ENCODE data around the gene OR11H7. TPM values are rescaled to one million over a fixed set of nuclear protein-coding genes. Genes with fewer than 3 reads are reported as not detected.

The OR11H7 gene
- total RNA-seq (not detected), polyA plus RNA-seq (not detected)
- long read RNA-seq, donor 1, partial matches to known transcripts, result 0 of 1 reads
- long read RNA-seq, donor 1, other reads (novel, unspliced or antisense), result 0 of 1 reads
- long read RNA-seq, donor 2, partial matches to known transcripts, result 0 of 1 reads
- long read RNA-seq, donor 2, other reads (novel, unspliced or antisense), result 0 of 1 reads
- long read RNA-seq, donor 3, partial matches to known transcripts, result 0 of 1 reads
- long read RNA-seq, donor 3, other reads (novel, unspliced or antisense), result 0 of 1 reads
- long read RNA-seq, donor 4, result 0 reads
- long read RNA-seq, donor 5, result 0 reads
- long read RNA-seq, donor 6, partial matches to known transcripts, result 0 of 2 reads
- long read RNA-seq, donor 6, other reads (novel, unspliced or antisense), result 0 of 2 reads
- long read RNA-seq, donor 7, result 0 reads
- long read RNA-seq, donor 8, result 0 reads
- long read RNA-seq, donor 9, partial matches to known transcripts, result 0 of 1 reads
- long read RNA-seq, donor 9, other reads (novel, unspliced or antisense), result 0 of 1 reads
- long read RNA-seq, donor 10, result 0 reads

DNA sequence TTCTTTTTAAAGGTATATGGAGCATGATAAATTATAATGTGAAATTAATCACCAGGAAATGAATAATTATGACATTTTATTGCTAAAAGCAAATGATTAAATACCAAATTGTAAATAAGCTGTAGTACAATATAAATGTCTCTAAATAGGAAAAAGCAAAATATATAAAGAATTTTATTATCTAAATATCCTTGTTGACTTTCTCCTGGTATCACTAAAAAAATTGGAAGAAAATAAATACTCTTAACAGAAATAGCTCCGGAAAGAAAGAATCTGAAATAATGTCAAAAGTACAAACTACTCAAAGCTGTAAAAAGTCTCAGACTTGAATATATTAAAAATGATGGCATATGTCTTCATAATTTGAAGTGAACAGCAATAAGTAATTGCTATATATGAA is at the start of gene OR11H7:
TSS of gene OR11H7 (plus strand) at position 301 of the 400 bp plus-strand sequence.
- no peak for TF ChIP-seq POLR2A (IDR thresholded peaks at IDR 0.05)
- TF ChIP-seq POLR2AphosphoS5 (IDR thresholded peaks at IDR 0.05), result no peak
- TF ChIP-seq, protein P1, sequence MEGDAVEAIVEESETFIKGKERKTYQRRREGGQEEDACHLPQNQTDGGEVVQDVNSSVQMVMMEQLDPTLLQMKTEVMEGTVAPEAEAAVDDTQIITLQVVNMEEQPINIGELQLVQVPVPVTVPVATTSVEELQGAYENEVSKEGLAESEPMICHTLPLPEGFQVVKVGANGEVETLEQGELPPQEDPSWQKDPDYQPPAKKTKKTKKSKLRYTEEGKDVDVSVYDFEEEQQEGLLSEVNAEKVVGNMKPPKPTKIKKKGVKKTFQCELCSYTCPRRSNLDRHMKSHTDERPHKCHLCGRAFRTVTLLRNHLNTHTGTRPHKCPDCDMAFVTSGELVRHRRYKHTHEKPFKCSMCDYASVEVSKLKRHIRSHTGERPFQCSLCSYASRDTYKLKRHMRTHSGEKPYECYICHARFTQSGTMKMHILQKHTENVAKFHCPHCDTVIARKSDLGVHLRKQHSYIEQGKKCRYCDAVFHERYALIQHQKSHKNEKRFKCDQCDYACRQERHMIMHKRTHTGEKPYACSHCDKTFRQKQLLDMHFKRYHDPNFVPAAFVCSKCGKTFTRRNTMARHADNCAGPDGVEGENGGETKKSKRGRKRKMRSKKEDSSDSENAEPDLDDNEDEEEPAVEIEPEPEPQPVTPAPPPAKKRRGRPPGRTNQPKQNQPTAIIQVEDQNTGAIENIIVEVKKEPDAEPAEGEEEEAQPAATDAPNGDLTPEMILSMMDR (IDR thresholded peaks at IDR 0.05), result no peak
- TF ChIP-seq EP300 (IDR thresholded peaks at IDR 0.05), result no peak
- H3K4me3 ChIP-seq, result no peak within 1 kb of the TSS
- H3K27me3 ChIP-seq, result no peaks in the 10 kb centered on the region
- 37 to 66% (median 47%) methylated on average over 1 of the region's 1 CpG for WGBS, 5 donors
- H3K27ac ChIP-seq, result no peak within 1 kb of the TSS
- H3K36me3 ChIP-seq, result no peaks in the 10 kb centered on the region
- intact Hi-C loops (cut with DNase I; ENCODE audit: low total_unique reads), result no loop called here
- DNase-seq, result no peak
- H3K4me1 ChIP-seq, result no peaks in the 10 kb centered on the region
- H3K9me3 ChIP-seq, result peaks cover 0 to 17% (median 16%) of the 10 kb centered on the region in 4 donors

DNA sequence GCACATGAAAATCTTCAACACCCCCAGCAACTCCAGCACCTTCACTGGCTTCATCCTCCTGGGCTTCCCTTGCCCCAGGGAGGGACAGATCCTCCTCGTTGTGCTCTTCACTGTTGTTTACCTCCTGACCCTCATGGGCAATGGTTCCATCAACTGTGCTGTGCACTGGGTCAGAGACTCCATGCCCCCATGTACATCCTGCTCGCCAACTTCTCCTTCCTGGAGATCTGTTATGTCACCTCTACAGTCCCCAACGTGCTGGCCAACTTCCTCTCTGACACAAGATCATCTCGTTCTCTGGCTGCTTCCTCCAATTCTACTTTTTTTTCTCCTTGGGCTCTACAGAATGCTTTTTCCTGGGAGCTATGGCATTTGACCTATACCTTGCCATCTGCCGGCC is 49.6 kb upstream of the OR11H7 start:
- Histone ChIP-seq H3K9me3 (no peaks in the 10 kb centered on the region), H3K36me3 (no peaks in the 10 kb centered on the region), H3K27me3 (no peaks in the 10 kb centered on the region), H3K4me1 (no peaks in the 10 kb centered on the region), H3K4me3 (no peak overlapping the region), H3K27ac (no peak overlapping the region)
- TF ChIP-seq EP300 (IDR thresholded peaks at IDR 0.05), result no peak
- TF ChIP-seq, protein P1 (IDR thresholded peaks at IDR 0.05), result no peak
- no peak for TF ChIP-seq POLR2A (IDR thresholded peaks at IDR 0.05)
- TF ChIP-seq POLR2AphosphoS5 (IDR thresholded peaks at IDR 0.05), result no peak
- intact Hi-C loops (cut with DNase I; ENCODE audit: low total_unique reads), result no loop called here
- no peak for DNase-seq
- WGBS, 5 donors, result 51 to 62% (median 60%) methylated on average over 5 of the region's 5 CpGs

DNA sequence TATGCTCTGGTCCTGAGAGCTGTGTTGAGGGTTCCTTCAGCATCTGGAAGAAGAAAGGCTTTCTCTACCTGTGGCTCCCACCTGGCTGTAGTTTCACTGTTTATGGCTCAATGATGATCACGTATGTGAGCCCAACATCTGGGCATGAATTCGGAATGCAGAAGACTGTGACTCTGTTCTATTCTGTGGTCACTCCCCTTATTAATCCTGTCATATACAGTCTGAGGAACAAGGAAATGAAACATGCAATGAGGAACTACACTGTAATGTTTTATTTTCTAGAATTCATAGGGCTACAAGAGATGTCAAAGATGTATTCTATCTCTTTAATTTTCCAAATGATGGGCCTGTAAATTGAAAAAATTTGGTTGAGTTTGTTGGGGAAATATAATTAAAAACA is 48.9 kb upstream of the OR11H7 start:
- Histone ChIP-seq H3K9me3 (no peaks in the 10 kb centered on the region), H3K4me3 (no peak overlapping the region), H3K27me3 (no peaks in the 10 kb centered on the region), H3K27ac (no peak overlapping the region), H3K4me1 (no peaks in the 10 kb centered on the region), H3K36me3 (no peaks in the 10 kb centered on the region)
- 67 to 82% (median 78%) methylated on average over 2 of the region's 2 CpGs for whole genome bisulfite sequencing, 5 donors
- no peak for DNase-seq
- TF ChIP-seq EP300 (IDR thresholded peaks at IDR 0.05) (no peak), POLR2A (IDR thresholded peaks at IDR 0.05) (no peak), POLR2AphosphoS5 (IDR thresholded peaks at IDR 0.05) (no peak)
- TF ChIP-seq, protein P1 (IDR thresholded peaks at IDR 0.05), result no peak
- intact Hi-C loops (cut with DNase I; ENCODE audit: low total_unique reads), result no loop called here

DNA sequence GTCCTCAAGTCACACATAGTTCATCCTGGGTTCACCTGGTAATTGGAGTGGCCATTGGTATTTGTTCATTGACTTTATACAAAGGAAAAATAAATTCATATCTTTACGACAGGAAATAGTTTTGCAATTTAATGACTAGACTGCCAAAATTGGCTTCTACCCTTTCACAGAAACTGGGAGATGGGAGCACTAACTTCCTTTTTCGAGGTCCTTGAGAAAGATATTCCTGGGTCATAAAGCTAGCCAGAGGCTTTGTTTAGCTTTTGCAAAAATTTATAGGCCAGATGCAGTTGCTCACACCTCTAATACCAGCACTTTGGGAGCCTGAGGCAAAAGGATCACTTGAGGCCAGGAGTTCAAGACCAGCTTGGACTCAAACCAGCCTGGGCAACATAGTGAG is 48.3 kb upstream of the OR11H7 start:
- Histone ChIP-seq H3K27ac (no peak overlapping the region), H3K9me3 (no peaks in the 10 kb centered on the region), H3K4me1 (no peaks in the 10 kb centered on the region), H3K36me3 (no peaks in the 10 kb centered on the region), H3K27me3 (no peaks in the 10 kb centered on the region), H3K4me3 (no peak overlapping the region)
- 43 to 69% (median 55%) methylated on average over 2 of the region's 2 CpGs for WGBS, 5 donors
- intact Hi-C loops (cut with DNase I; ENCODE audit: low total_unique reads), result no loop called here
- TF ChIP-seq, protein P1 (IDR thresholded peaks at IDR 0.05), result no peak
- TF ChIP-seq POLR2AphosphoS5 (IDR thresholded peaks at IDR 0.05), result no peak
- no peak for TF ChIP-seq POLR2A (IDR thresholded peaks at IDR 0.05)
- no peak for TF ChIP-seq EP300 (IDR thresholded peaks at IDR 0.05)
- DNase-seq, result no peak

Measured in stomach (tissue), 19 donors.